Bronchial epithelial cell (primary cell): ENCODE measurements around the gene SSH2. TPM values are rescaled to one million over a fixed set of nuclear protein-coding genes. Genes with fewer than 3 reads are reported as not detected.

Experiments
- DNase-seq: peaks from one replicate; pipeline ENCODE4 v3.0.0-alpha.2; 2010; ENCODE audit warnings: low read depth
- FAIRE-seq: peaks from 2 replicates; lab custom pipeline; 2011; peaks lifted over from hg19 to GRCh38; lab: Jason Lieb, UNC
- H3K27me3 ChIP-seq: 2 replicates; pipeline ENCODE4 v1.5.1; 2011; ENCODE audit warnings: low read length; ENCODE audit not compliant: control insufficient read depth, insufficient read depth
- H3K36me3 ChIP-seq: 2 replicates; pipeline ENCODE4 v1.5.1; 2011; ENCODE audit warnings: low read length; ENCODE audit not compliant: control insufficient read depth, insufficient read depth
- H3K4me3 ChIP-seq: 2 replicates; pipeline ENCODE4 v1.5.1; 2011; ENCODE audit warnings: mild to moderate bottlenecking, low read depth, low read length, control low read depth
- total RNA-seq: library from RNA; depleted of rRNA; stranded (reverse); fragments of >200 nt; gene quantifications from 2 replicates; pipeline ENCODE4 v1.2.1, GENCODE V29; 2014
- TF ChIP-seq, protein P1 (sequence below): IDR thresholded peaks from 2 replicates; pipeline ENCODE4 v1.5.1; 2011; ENCODE audit warnings: mild to moderate bottlenecking, moderate library complexity, low read length, control low read depth, inconsistent platforms; ENCODE audit not compliant: insufficient read depth, severe bottlenecking

The SSH2 gene
- total RNA-seq, 1 donor from 2014 or later: 3.7 TPM

DNA sequence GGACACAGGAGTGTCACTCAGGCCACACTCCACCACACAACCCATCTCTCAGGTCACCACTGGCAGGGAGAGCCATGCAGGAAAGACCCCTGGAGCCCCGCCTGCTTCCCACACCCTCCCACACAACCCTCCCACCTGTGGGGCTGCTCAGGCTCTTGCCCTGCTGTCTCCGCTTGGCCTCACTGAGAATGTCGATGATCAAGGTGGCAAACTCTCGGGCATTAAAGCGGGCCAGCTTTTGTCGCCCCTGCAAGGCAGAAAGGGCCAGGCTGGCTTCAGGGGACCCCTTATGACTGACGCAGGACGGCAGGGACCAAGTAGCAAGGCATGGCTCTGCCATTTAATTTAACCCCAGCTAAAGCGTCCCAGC, 353.0 kb downstream of the SSH2 start:
- TF ChIP-seq, protein P1, sequence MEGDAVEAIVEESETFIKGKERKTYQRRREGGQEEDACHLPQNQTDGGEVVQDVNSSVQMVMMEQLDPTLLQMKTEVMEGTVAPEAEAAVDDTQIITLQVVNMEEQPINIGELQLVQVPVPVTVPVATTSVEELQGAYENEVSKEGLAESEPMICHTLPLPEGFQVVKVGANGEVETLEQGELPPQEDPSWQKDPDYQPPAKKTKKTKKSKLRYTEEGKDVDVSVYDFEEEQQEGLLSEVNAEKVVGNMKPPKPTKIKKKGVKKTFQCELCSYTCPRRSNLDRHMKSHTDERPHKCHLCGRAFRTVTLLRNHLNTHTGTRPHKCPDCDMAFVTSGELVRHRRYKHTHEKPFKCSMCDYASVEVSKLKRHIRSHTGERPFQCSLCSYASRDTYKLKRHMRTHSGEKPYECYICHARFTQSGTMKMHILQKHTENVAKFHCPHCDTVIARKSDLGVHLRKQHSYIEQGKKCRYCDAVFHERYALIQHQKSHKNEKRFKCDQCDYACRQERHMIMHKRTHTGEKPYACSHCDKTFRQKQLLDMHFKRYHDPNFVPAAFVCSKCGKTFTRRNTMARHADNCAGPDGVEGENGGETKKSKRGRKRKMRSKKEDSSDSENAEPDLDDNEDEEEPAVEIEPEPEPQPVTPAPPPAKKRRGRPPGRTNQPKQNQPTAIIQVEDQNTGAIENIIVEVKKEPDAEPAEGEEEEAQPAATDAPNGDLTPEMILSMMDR: no peak
- no peaks in the 10 kb centered on the region for H3K27me3 ChIP-seq
- no peak overlapping the region for H3K4me3 ChIP-seq
- DNase-seq (no peak), FAIRE-seq (no peak)
- H3K36me3 ChIP-seq: peaks cover 44% of the 10 kb centered on the region

DNA sequence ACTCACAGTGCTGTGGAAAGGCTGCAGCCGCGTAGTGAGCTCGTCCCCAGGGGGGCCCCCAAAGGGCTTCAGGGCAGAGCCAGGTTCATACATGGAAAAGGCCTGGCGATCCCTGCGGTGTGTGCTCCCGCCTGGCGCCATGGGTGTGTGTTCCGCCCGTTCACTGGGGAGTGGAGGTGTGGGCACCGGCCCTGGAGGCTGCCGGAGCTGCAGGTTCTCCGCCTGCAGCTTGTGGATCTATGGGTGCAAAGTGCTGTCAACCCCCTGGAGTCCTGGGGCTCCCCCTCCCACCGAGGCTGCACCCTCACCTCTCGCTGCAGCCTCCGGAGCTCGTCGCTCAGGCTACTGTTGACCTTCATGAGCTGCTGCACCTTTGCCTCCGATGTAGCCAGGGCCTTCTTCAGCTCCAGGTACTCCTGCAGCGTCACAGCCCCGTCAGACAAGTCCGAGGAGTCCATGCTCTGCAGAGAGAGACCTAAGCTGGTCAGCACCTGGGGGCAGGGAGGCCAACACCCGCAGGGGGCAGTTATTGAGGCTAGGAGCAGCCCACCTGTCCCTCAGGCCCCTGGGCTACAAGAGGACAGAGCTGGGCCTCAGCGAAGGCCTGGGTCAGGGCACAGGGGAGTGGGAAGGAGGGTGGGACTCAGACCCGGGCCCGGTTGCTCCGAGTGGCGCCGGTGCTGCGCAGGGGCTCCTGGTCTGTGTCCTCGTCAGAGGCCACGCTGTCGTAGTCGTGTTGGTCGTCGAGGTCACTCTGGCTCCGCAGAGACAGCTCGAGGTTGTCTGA, 353.6 kb downstream of the SSH2 start:
- H3K36me3 ChIP-seq: peaks cover 44% of the 10 kb centered on the region
- H3K27me3 ChIP-seq: no peaks in the 10 kb centered on the region
- TF ChIP-seq, protein P1: no peak
- no peak for DNase-seq
- no peak for FAIRE-seq
- H3K4me3 ChIP-seq: no peak overlapping the region

Other genes starting within 250 kb of the SSH2 start
- gene EFCAB5, start 11.4 kb upstream of the SSH2 start, total RNA-seq: 0.26 TPM in 1 of 2 replicates, not detected in the other
- 8.7 and 10.1 TPM in 2 replicates for gene NSRP1, start 186.6 kb upstream of the SSH2 start, total RNA-seq